Activated CD4-positive, alpha-beta T cell treated with anti-CD3 and anti-CD28 coated beads for 4 hours (primary cell): Measurements from ENCODE around the gene CDC42SE1.

Experiments
- DNase-seq, 2 donors: peaks; one replicate each; pipeline ENCODE4 v3.0.0-alpha.2; 2020

CDC42SE1 gene

GRCh38 chr1:151008244-151009205, 50.9 kb downstream of the CDC42SE1 start, which contains the start of gene PRUNE1:
Gene PRUNE1, plus strand, starts transcription at chr1:151008449. Its CDS starts 184 bp downstream, at chr1:151008633.
- DNase-seq = peak; percentile 95

- no peak for DNase-seq
Observed at GRCh38 chr1:151007853-151008243, 51.6 kb downstream of the CDC42SE1 start.

- peak in 1 of 2 donors; percentile 14 for DNase-seq
Observed at GRCh38 chr1:151006327-151007052, 52.9 kb downstream of the CDC42SE1 start, which contains the start of gene MINDY1. Gene MINDY1, minus strand, starts transcription at chr1:151006902. Its CDS starts 4,285 bp downstream, at chr1:151002617.

GRCh38 chr1:151005729-151006319, 53.6 kb downstream of the CDC42SE1 start:
- no peak for DNase-seq

GRCh38 chr1:151003180-151003579, 56.2 kb downstream of the CDC42SE1 start:
- no peak for DNase-seq

GRCh38 chr1:151002611-151003010, 56.8 kb downstream of the CDC42SE1 start:
- DNase-seq = no peak

- no peak for DNase-seq
Observed at GRCh38 chr1:151002051-151002450, 57.4 kb downstream of the CDC42SE1 start.

- DNase-seq = no peak
Observed at GRCh38 chr1:151001602-151002001, 57.8 kb downstream of the CDC42SE1 start.
